ENCODE results near the gene FBXW7. TPM values are rescaled to one million over a fixed set of nuclear protein-coding genes. Genes with fewer than 3 reads are reported as not detected.

The FBXW7 gene
- polyA plus RNA-seq, 1 of the 3 experiments (the other 2 are of a cell fraction) = 7.7 TPM

- ChIA-PET POLR2A (no interaction called here), CTCF (interaction anchor here (0.7 kb wide), 1 partner anchor 165 kb away, joined by 3 read pairs; no protein-coding TSS in a partner anchor)
- H3K79me2 ChIP-seq (ENCODE audit: insufficient read depth) = no peaks in the 10 kb centered on the region
- TF ChIP-seq NFIC (IDR thresholded peaks at IDR 0.05; ENCODE audit: borderline replicate concordance) (no peak), MXI1 (IDR thresholded peaks at IDR 0.05; ENCODE audit: low read depth, low read length) (no peak), IRF3 (IDR thresholded peaks at IDR 0.05; ENCODE audit: low read depth, low read length) (no peak), TCF12 (IDR thresholded peaks at IDR 0.05) (no peak), ZBTB33 (IDR thresholded peaks at IDR 0.05; ENCODE audit: borderline replicate concordance, low read depth) (no peak), MAX (IDR thresholded peaks at IDR 0.05; ENCODE audit: low read depth) (no peak), EZH2phosphoT487 (IDR thresholded peaks at IDR 0.05; ENCODE audit: borderline replicate concordance, low read depth) (no peak), NRF1 (IDR thresholded peaks at IDR 0.05; ENCODE audit: low read depth, low read length) (no peak), RCOR1 (IDR thresholded peaks at IDR 0.05; ENCODE audit: low read length) (no peak), RFX5 (IDR thresholded peaks at IDR 0.05; ENCODE audit: low read length) (no peak), ELF1 (IDR thresholded peaks at IDR 0.05) (no peak), GABPA (IDR thresholded peaks at IDR 0.05; ENCODE audit: low read depth) (no peak), USF2 (IDR thresholded peaks at IDR 0.05; ENCODE audit: borderline replicate concordance, low read depth, low read length) (no peak), TEAD4 (IDR thresholded peaks at IDR 0.05; ENCODE audit: borderline replicate concordance, insufficient read depth) (no peak), POLR2AphosphoS5 (IDR thresholded peaks at IDR 0.05; ENCODE audit: low read depth, low read length) (no peak), EP300 (IDR thresholded peaks at IDR 0.05; ENCODE audit: borderline replicate concordance in 1 of 2, low read depth in 1 of 2, low read length in 1 of 2) (no peak), REST (IDR thresholded peaks at IDR 0.05; ENCODE audit: low read depth, low read length) (no peak), SIN3A (IDR thresholded peaks at IDR 0.05; ENCODE audit: borderline replicate concordance, low read depth, low read length) (no peak), JUND (IDR thresholded peaks at IDR 0.05) (no peak), CTCF (IDR thresholded peaks at IDR 0.05) (no peak)
- H3F3A ChIP-seq (replicated peaks; ENCODE audit: insufficient read depth) = no peaks in the 10 kb centered on the region
- no peaks in the 10 kb centered on the region for H3K9me2 ChIP-seq
- H3K27ac ChIP-seq (ENCODE audit: low read depth in 2 of 2, low read length in 1 of 2) = no peak overlapping the region
- no peak overlapping the region for H3K4me3 ChIP-seq (ENCODE audit: low read depth in 2 of 2, low read length in 1 of 2)
- no peaks in the 10 kb centered on the region for H3K36me3 ChIP-seq (replicated peaks in 1 of 2; ENCODE audit: control insufficient read depth in 1 of 2, insufficient read depth in 2 of 2, low read length in 1 of 2)
- H4K20me1 ChIP-seq (ENCODE audit: insufficient read depth) = no peaks in the 10 kb centered on the region
- 64% methylated on average over 2 of the region's 2 CpGs for WGBS (ENCODE audit: low lambda C conversion rate)
- no peaks in the 10 kb centered on the region; a peak in 1 of 4 replicates for H3K4me1 ChIP-seq (ENCODE audit: control insufficient read depth in 1 of 2, insufficient read depth in 2 of 2, low read depth in 1 of 2, low read length in 1 of 2)
- H2AFZ ChIP-seq (ENCODE audit: low read depth) = no peak overlapping the region
- H3K9ac ChIP-seq = no peak overlapping the region
- no peak for DNase-seq
- H3K4me2 ChIP-seq = no peak overlapping the region
- no peaks in the 10 kb centered on the region for H3K9me3 ChIP-seq
- no peaks in the 10 kb centered on the region for H3K27me3 ChIP-seq (ENCODE audit: insufficient read depth)
Observed at GRCh38 chr4:152573861-152574260, 38.0 kb upstream of the FBXW7 start.
